ENCODE results near the gene RAMACL.

Gene RAMACL

DNA sequence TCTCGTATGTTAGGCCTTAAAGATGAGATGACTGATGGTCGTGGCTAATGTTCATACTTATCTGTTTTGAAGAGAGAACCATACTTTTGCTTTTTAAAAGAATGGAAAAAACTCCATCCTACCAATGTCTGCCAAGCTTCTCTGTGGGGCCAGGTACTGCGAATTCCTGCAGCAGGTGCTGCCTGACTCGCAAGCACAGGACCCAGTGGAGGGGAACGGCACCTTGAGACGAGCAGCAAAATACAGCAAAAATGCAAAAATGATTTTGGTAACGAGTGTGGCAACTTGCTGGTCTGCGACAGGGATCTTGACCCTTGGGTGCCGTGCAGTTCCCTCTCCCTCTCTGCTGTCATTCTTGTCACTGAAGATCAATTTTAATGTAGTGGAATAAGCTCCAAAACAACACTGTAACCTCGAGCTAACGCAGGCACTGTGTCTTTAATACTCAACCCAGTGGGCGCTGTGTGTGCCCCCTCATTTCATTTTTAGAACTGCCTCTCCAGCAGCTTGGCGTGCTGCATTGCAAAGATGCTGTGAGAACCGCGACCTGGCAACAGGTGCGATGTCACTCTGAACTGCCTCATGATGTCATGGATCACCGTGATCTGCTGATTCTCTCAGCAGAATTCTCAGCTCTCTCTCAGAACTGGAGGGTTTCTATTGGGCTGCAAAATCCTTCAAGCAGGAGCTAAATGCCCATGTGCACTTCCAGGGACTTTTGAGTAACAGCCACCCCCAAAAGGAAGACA is 51.6 kb downstream of the RAMACL start:
- H3K4me3 ChIP-seq (ENCODE audit: control insufficient read depth, low read depth, low read length), result no peak overlapping the region
- DNase-seq (ENCODE audit: low read depth), result no peak
- TF ChIP-seq, protein P1, sequence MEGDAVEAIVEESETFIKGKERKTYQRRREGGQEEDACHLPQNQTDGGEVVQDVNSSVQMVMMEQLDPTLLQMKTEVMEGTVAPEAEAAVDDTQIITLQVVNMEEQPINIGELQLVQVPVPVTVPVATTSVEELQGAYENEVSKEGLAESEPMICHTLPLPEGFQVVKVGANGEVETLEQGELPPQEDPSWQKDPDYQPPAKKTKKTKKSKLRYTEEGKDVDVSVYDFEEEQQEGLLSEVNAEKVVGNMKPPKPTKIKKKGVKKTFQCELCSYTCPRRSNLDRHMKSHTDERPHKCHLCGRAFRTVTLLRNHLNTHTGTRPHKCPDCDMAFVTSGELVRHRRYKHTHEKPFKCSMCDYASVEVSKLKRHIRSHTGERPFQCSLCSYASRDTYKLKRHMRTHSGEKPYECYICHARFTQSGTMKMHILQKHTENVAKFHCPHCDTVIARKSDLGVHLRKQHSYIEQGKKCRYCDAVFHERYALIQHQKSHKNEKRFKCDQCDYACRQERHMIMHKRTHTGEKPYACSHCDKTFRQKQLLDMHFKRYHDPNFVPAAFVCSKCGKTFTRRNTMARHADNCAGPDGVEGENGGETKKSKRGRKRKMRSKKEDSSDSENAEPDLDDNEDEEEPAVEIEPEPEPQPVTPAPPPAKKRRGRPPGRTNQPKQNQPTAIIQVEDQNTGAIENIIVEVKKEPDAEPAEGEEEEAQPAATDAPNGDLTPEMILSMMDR (IDR thresholded peaks at IDR 0.05; ENCODE audit: control insufficient read depth, insufficient read depth, low read depth, low read length, missing control alignments), result no peak

DNA sequence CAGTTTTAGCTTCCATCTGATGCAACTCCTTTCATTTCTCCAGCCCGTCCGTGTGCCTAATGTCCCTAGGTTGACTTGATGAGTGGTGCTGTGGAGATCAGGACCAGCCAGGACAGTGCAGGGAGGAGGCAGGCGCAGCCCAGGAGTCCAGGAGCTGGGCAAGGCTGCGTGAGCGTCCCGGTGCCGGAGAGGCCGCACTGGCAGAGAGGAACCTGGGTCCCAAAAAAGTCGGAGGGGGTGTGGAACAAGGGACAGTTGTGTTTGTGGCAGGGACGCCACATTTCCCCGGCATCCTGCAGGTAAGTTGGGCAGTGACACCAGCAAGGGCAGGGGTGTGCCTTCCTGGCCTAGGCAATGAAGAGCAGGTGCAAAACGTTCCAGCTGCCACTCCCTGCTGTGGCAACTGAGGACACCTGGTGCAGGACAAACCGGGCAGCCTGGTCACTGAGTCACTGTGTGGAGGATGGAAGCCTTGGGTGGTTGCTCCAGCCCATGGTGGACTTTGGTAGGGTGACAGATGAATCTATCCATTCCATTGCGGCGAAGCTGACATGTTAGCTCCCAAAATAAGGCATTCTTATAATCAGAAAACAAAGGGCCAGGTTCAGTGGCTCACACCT is 53.2 kb downstream of the RAMACL start:
- no peak overlapping the region for H3K4me3 ChIP-seq (ENCODE audit: control insufficient read depth, low read depth, low read length)
- DNase-seq (ENCODE audit: low read depth), result no peak
- TF ChIP-seq, protein P1 (IDR thresholded peaks at IDR 0.05; ENCODE audit: control insufficient read depth, insufficient read depth, low read depth, low read length, missing control alignments), result no peak

Measured in AG09309 (cell line).